IPS DF 19.7 (cell line): ENCODE data around the gene EIF3J.
"Not testable (repeated sequence)": the region's sequence is repeated elsewhere in the genome, so short reads cannot be mapped to it uniquely, and the experiment has no call there.

ENCODE experiments used
- DNase-seq: peaks from one replicate; pipeline ENCODE4 v3.0.0-alpha.2; 2013; ENCODE audit warnings: low read depth, low spot score

Gene EIF3J

DNA sequence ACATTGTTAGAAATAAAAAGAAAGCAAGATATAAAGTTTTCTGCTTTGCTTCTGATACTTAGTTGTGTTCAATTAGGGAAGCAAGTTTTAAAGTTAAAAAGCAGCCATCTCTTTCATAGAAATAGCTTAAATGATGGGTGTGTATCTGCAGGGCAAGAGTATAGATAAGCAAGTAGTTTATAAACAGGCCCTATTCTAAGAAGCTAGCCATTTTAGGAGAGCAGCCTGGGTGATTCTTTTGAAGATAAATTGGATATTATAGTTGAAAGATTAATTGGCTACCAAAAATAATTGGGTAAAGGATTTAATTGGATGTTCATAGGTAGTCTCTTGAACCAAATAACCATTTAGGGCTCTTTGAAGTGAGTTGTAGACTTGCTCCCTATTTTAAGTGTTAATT lies 5.6 kb downstream of the EIF3J start:
- DNase-seq, result no peak

DNA sequence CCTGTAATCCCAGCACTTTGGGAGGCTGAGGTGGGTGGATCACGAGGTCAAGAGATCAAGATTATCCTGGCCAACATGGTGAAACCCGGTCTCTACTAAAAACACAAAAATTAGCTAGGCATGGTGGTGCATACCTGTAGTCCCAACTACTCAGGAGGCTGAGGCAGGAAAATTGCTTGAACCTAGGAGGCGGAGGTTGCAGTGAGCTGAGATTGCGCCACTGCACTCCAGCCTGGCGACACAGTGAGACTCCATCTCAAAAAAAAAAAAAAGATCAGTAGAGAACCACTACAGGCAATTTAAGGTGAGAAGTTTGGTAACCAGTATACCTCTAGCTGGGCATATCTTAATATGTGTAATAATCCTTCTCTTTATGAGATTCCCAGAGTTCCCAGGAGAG lies 7.8 kb downstream of the EIF3J start:
- DNase-seq, result not testable (repeated sequence)

DNA sequence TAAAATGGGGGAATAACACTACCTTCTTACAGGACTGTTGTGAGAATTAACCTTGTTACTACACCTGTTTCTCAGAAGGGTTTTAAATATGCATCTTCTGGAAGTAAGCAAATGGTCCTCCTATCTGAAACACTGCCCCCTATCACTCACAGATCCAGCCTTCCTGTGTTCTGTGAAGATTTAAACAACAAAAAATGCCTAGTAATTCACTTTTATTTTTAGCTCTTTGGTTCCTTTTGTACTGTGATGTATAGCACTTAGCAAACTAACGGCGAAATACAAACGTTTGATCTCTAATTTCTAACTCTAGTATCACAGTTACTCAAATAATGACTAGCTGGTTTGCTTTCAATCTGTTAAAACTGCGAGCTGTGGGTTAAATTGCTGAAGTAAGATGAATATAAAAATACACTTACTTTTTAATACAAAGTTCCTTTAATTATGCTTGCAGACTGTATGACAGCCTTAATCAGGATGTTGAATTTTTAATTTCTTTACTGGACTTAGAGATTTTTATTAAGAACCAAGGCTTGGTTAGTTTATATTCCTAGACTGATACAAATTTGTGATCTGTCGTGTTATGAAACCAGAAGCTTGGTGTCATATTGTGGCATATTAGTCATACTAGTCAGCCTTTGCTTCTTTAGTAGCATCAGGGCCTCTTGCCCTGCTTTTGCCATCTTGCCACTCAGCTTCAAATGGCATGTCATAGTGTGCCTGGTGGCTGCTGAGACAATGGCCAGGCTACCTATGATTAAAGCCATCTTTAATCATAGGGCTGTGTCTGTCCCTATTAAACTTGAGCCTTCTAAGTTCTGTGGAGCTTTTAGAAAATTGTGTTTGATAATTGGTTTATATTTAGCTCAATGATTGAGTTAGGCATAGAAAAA lies 9.2 kb downstream of the EIF3J start:
- DNase-seq, result no peak

DNA sequence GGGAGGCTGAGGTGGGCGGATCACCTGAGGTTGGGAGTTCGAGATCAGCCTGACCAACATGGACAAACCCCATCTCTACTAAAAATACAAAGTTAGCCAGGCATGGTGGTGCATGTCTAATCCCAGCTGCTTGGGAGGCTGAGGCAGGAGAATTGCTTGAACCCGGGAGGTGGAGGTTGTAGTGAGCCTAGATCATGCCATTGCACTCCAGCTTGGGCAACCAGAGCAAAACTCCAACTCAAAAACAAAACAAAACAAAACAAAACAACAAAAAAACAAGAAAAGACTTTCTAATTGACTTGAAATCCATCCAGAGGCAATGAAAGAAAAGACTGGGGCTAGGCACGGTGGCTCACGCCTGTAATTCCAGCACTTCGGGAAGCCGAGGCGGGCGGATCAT lies 12.2 kb downstream of the EIF3J start:
- DNase-seq, result not testable (repeated sequence)

DNA sequence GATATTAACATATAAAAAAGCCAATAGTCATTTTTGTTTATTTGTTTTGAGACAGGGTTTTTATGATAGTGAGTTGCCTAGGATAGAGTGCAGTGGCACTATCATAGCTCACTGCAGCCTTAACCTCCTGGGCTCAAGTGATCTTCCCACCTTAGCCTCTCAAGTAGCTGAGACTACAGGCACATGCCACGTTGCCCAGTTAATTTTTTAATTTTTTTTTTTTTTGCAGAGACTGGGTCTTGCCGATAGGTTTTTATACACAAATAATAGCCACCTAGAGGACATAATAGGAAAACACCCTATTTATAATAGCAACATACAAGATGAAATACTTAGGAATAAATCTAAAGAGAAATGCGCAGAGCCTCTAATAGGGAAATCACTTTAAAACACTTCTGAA lies 13.3 kb downstream of the EIF3J start:
- DNase-seq, result no peak

DNA sequence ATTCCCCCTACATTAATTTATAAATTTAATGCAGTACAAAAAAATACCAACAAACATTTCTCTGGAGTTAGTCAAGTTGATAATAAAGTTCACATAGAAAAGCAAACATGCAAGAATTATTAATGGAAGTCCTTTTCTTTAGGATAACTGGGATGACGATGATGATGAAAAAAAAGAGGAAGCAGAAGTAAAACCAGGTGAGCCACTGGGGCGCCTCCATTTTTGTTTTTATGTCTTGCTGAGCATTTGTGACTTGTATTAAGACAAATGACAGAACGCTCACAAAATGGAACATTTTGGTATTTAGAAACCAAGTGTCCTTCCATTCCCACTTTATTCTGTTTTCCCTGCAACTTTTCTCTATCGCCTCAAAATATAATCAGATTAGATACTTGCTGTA lies 13.8 kb downstream of the EIF3J start:
- DNase-seq, result no peak

DNA sequence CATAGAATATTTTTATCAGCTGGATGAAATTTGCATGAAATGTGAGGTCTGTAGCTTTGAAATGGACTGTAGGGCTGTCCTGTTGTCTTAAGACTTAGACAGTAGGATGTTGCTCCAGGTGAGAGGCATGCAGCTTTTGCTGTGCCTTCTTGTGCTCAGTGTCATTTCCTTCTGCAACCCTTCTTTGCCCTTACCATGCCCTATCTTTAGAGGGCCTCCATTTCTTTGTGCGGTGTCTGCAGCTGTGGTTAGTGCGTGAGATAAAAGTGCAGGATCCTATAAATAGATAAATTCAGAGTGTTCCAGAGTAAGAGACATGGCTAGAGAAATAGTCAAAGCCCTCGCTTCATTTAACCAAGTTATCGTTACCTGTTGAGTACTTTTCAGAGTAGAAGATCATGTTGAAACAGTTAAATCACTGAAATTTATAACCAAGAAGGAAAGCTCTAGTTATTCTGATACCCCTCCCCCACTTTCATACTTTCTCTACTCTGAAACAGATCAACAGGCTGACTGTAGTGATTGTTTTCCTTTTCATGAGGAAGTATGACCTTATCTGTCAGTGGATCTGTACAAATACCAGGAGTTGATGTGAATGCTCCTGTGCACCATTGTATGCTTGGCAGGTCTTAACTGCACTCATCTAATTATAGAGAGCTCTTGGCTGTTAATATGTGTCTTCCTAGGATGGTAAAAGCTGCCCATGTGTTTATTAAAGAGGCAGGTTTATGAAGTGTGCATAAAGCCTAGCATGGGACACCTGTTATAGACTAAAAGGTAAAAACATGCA lies 18.2 kb downstream of the EIF3J start:
- DNase-seq, result no peak

DNA sequence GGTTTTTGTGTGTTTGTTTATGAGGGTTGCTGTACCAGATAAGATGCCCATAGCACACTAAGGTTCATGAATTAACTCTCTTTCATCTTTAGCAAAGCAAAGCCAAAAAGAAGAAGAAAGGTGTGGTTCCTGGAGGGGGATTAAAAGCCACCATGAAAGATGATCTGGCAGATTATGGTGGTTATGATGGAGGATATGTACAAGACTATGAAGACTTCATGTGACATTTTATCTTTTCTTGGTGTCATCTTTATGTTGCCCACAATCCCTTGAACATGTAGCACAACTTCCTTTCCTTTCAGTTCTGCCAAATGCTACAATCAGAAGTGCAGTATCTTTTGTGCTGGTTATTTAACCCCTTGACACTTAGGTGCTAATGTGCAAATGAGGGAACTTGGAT lies 24.0 kb downstream of the EIF3J start:
- DNase-seq, result not testable (repeated sequence)

DNA sequence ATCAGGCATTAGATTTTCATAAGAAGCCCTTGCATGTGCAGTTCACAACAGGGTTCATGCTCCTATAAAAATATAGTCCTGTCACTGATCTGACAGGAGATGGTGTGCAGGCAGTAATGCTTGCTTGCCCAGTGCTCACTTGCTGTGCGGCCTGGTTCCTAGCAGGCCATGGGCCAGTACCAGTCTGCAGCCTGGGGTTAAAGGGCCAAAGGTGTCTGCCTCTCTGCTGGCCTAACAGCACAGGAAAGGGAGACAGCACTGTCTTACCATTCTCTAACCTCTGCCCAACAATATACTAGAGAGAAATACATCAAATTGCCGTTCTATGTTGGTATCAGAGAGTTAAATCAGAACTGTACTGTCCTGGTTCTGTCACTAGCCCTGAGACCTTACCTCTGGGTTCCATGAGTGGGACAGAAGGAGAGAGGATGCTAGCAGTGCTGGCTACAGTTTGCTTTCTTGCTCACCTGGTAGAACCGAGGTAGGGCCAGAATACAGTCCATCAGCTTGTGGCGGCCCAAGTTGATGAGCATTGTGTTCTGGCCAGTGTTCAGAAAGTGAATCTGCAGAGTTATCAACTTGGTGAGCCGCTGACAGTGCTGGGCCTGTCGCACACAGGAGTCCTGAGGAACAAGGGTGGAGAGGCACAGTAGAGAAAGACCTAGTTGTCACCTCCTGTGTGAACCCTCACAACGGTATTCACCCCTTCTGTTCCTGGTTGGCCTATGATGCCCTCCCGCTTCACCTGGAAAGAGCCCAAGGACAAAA lies 28.6 kb downstream of the EIF3J start:
- no peak for DNase-seq

DNA sequence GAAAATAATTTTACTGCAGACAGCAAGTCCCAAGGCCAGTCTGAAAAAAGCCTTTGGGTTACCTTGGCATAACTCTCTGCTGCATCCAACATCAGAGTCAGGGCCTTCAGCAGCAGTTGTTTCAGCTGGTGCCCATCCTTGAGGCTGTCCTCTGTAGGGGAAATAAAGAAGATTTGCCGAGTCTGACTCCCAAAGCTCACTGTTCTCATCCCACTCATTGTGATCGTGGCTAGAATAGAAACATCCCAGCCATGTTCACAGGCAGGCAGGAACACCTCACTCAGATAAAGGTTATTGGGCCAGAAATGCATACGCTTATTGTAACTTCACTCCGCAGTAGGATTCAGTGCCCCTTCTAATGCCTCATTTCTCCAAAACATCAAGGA lies 29.2 kb downstream of the EIF3J start:
- no peak for DNase-seq

DNA sequence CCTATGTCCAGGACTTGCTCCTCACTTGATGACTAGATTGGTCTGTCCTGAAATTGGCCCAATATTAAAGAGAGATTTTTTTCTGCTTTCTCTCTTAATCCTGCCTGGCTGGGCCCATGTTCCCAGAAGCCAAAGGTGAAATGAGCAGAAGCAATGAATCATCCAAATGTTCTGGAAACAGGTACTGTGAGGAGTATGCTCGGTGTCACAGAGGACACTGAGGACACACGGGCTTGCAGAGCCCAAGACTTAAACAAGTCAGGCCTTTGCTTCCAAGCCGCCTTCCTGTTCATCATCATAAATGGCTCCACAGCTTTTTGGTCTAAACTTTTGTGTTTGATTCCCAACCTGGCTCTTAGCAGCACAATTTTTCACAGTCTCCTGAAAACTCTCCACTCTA lies 31.4 kb downstream of the EIF3J start:
- no peak for DNase-seq

DNA sequence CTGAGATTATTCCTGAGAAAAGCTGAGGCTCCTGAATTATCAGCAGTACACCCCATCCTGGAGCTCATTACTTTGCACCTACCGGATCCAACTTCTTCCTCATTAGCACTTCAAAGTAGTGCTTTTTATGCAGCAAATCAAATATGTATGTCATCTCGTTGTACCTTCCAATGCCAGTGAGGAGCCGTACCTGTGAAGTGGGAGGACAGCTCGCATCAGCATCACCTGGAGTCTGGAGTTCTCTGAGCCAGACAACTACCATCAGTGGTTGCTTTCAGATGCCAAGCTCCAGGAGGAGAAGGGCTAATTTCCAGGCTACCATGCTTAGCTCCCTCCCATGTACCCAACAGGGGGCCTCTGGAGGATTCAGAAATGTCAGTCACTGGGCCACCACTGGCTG lies 32.4 kb downstream of the EIF3J start:
- no peak for DNase-seq

DNA sequence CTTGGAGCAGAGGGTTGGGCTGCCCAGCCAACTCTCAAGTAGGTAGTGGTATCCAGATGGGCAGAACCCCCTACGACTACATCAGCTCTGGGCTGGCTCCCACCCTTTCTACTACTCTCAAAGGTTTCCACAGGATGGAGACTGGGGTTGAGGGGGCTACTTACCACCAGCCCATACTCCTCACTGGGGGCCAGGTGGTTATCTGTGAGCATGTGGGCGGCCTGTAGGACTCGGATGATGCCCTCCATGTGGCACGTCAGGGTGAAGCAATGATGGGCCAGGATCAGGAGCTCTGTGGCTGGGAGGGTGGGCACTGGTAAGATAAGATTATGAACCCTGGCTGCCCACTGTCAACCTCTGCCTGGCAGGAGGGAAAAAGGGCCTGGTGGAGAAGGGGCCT lies 33.4 kb downstream of the EIF3J start:
- no peak for DNase-seq

DNA sequence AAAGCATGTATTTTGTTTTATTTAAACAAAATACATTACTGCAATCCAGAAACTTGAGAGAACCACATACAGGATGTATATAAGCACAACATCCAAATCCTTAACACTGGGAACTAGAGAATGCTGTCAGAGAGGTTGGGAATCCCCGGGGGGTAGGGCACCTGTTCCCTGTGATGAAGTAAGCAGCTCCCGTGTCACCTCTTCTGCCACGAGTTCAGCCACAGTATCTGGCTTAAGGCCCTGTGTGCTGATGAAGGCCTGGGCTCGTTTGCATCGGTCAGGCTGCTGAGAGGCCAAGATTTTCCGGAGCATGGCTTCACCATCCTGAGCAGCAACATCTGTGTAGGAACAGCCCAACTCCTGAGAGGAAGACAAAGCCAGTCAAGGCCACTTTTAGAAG lies 36.4 kb downstream of the EIF3J start:
- no peak for DNase-seq

DNA sequence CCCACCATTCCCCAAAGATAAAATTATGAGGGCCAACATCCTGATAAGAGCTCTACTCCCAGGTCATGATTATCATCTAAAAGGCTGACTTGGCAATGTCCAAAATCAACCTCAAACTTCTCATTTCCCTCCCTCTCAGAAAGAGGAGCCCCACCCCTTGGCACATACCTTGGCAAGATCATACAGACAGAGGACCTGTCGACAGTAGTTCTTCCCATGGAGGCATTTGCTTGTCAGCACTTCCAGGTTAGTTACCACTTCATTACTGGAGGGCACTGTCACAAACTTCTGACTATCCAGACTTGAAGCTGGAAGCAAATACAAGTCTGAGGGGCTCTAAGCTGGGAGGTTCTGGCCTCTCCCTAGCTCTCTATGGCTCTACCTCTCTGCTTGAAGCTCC lies 37.8 kb downstream of the EIF3J start:
- no peak for DNase-seq

DNA sequence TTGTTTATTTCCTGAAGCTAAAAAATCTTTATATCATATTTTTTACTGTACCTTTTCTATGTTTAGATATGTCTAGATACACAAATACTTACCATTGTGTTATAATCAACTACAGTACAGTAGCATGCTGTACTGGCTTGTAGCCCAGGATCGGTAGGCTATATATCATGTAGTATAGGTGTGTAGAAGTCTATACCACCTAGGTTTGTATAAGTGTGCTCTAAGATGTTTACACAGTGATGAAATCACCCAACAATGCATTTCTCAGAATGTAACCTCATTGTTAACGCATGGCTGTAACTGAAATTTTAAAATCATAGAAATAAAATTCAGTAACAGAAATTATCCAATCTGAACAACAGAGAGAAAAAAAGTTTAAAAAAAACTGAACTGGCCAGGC lies 43.2 kb downstream of the EIF3J start:
- no peak for DNase-seq

DNA sequence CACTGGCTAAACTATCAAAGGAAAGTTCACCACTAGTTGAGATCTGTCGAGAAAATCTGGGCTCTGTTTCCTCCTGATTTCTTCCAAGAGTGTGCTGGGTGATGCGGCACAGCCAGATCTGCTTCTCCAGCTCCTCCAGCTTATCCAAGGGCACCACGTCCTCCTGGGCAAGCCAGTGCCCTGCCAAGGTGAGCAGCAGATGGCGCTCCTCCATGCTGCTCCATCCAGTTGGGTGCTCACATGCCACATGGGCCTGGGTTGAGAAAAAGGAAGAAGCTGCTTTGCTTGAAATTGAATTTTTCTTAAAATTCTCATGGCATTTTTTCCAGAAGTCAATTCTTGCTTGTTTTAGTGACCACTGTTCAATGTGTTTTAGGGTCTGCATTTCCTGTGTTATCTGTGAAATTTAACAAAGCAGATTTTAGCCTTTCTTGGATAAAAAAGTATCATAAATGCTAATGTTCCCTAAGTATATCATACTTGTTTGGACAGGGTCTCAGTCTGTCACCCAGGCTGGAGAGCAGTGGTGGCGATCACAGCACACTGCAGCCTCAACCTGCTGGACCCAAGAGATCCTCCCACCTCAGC lies 47.3 kb downstream of the EIF3J start:
- DNase-seq, result peak; percentile 17

DNA sequence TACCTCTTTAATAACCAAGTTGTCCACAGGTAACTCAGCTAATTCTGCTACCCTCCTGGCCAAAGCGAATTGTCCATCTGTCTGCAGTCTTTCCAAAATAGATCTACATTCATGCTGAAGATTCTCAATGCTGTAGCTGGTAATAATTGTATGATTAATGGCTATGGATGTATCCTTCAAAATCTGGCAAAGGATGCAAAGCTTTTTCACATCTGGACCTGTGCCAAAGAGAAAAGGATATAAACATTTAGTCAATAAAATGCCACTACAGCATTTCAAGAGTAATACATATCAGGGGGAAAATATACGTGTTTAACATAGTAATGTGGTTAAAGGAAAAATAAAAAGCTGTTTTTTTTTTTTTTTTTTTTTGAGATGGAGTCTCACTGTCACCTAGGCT lies 48.7 kb downstream of the EIF3J start:
- DNase-seq, result no peak

DNA sequence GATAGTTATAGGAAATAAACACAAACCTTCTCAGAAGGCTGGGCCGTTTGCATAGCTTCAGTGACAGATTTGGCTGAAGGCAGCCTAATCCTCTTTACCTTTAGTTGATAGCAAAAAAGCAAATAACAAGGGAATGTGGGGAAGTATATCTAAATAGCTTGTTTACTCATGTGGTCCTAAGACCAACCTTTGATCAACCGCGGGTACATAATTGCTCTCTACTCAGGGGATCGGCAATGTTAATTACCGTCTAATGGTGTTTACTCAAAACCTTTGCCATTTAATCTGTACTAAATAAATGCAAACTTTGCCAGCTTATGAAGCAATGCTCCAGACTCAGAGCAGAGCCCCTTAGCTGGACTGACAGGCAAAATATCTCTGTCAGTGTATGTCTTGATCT lies 51.6 kb downstream of the EIF3J start:
- DNase-seq, result no peak

DNA sequence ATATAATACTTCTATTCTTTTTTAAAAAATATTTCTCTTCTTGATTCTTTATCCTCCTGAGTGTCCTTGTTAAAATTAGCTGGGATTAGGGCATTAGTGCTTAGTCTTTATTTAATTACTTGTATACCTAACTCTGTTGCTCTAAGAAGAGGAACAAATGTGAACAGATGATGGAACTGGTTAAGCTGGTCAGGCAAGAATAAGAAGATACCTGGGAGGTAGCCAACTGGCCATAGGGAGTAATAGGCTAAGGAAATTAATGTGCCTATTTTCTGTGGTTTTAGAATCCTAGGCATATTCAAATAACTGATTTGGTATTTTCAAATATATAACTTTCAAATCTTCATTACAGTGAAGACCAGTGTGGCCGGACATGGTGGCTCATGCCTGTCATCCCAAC lies 54.4 kb downstream of the EIF3J start:
- no peak for DNase-seq

DNA sequence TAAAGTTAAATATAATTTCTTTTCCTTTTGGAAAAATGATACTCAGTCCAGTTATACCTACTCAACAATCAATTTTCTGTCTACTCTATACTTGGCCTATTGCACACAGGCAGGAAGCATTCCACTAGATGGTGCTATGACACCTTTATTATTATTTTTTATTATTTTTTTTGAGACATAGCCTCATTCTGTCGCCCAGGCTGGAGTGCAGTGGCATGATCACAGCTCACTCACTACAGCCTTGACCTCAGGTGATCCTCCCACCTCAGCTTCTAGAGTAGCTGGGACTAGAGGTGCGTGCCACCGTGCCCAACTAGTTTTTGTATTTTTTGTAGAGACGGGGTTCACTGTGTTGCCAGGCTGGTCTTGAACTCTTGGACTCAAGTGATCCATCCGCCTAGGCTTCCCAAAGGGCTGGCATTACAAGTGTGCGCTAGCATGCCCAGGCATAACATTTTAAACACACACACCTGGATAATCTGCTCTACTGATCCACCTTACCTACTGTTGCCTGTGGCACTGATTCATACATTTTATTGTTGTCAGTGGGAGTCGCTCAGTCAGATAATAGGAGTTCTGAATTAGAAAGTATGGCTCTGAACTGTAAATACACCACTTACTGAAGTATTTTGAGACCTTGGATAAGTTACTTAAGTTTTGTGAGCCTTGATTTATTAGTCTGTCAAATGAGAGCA lies 56.2 kb downstream of the EIF3J start:
- no peak for DNase-seq
